ENCODE measurements around the gene C2CD3.

The C2CD3 gene

DNA sequence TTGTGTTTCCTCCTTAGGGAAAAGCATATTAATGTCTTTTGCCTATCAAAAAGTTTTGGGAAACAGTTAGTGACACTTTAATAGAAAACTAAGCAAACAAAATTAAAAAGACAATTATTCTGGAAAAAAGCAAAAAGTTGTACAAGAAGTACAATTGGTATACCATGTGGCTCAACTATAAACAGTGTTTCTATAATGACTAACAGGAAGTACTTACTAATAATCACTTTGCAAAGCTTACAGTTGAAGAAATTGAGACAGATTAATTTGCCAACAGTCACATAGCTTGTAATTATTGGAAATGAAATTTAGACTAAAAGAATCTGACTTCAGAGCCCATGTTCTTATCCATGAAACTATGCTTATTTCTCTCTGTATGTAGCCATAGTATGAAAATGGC lies 25.0 kb upstream of the C2CD3 start:
- Histone ChIP-seq H3K9me3 (ENCODE audit: control insufficient read depth in 2 of 2, low read length in 2 of 2) (no peaks in the 10 kb centered on the region), H3K27me3 (ENCODE audit: control insufficient read depth in 1 of 2, insufficient read depth in 2 of 2, low read length in 2 of 2) (no peaks in the 10 kb centered on the region), H3K9ac (ENCODE audit: low read length in 2 of 2) (no peak overlapping the region), H3K4me3 (ENCODE audit: low read length in 2 of 2) (no peak overlapping the region), H3K27ac (ENCODE audit: low read length) (no peak overlapping the region), H3K36me3 (ENCODE audit: control insufficient read depth in 2 of 2, insufficient read depth in 2 of 2, low read length in 2 of 2) (no peaks in the 10 kb centered on the region), H3K4me1 (ENCODE audit: control insufficient read depth, insufficient read depth, low read length) (no peaks in the 10 kb centered on the region)

DNA sequence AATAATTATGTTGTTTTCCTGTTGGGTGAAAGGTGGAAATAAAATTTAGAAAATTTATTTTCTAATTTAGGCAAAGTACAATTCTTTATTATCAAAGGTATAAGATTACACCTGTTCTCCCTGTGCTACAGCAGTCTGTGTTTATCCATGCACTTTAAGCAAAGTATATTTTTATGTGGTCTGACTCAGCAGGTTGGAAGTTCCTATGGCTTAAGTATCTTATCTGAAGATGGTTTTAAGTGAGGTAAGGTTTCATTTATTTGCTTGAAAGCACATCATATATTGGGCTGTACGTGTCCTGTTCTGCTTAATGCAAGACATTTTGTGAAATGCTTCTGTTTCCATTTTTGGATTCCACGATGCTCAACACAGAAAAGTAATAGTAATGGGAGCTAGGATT lies 14.9 kb upstream of the C2CD3 start:
- Histone ChIP-seq H3K9me3 (ENCODE audit: control insufficient read depth in 2 of 2, low read length in 2 of 2) (no peaks in the 10 kb centered on the region), H3K9ac (ENCODE audit: low read length in 2 of 2) (no peak overlapping the region), H3K4me1 (ENCODE audit: control insufficient read depth, insufficient read depth, low read length) (no peaks in the 10 kb centered on the region), H3K27me3 (ENCODE audit: control insufficient read depth in 1 of 2, insufficient read depth in 2 of 2, low read length in 2 of 2) (no peaks in the 10 kb centered on the region), H3K36me3 (ENCODE audit: control insufficient read depth in 2 of 2, insufficient read depth in 2 of 2, low read length in 2 of 2) (no peaks in the 10 kb centered on the region), H3K27ac (ENCODE audit: low read length) (no peak overlapping the region), H3K4me3 (ENCODE audit: low read length in 2 of 2) (no peak overlapping the region)

GRCh38 chr11:74185285-74185684 lies 14.5 kb upstream of the C2CD3 start:
- Histone ChIP-seq H3K4me3 (ENCODE audit: low read length in 2 of 2) (no peak overlapping the region), H3K9me3 (ENCODE audit: control insufficient read depth in 2 of 2, low read length in 2 of 2) (no peaks in the 10 kb centered on the region), H3K27me3 (ENCODE audit: control insufficient read depth in 1 of 2, insufficient read depth in 2 of 2, low read length in 2 of 2) (no peaks in the 10 kb centered on the region), H3K9ac (ENCODE audit: low read length in 2 of 2) (no peak overlapping the region), H3K27ac (ENCODE audit: low read length) (no peak overlapping the region), H3K4me1 (ENCODE audit: control insufficient read depth, insufficient read depth, low read length) (no peaks in the 10 kb centered on the region), H3K36me3 (ENCODE audit: control insufficient read depth in 2 of 2, insufficient read depth in 2 of 2, low read length in 2 of 2) (no peaks in the 10 kb centered on the region)

DNA sequence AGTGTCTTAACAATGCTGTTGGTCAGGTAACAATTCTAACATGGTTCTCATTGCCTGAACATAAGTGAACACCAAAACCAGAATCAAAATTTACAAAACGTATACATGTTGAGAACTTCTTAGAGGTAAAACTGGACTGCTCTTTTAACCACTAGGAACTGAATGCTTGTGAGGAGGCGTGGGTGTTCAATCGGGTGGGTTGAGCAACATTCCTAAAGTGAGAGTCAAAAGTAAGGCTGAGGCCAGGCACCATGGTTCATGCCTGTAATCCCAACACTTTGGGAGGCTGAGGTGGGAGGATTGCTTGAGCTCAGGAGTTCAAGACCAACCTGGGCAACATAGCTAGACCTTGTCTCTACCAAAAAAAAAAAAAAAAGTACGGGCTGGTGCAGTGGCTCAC lies 11.8 kb upstream of the C2CD3 start:
- Histone ChIP-seq H3K9me3 (ENCODE audit: control insufficient read depth in 2 of 2, low read length in 2 of 2) (no peaks in the 10 kb centered on the region), H3K9ac (ENCODE audit: low read length in 2 of 2) (no peak overlapping the region), H3K27ac (ENCODE audit: low read length) (no peak overlapping the region), H3K27me3 (ENCODE audit: control insufficient read depth in 1 of 2, insufficient read depth in 2 of 2, low read length in 2 of 2) (no peaks in the 10 kb centered on the region), H3K36me3 (ENCODE audit: control insufficient read depth in 2 of 2, insufficient read depth in 2 of 2, low read length in 2 of 2) (no peaks in the 10 kb centered on the region), H3K4me3 (ENCODE audit: low read length in 2 of 2) (no peak overlapping the region), H3K4me1 (ENCODE audit: control insufficient read depth, insufficient read depth, low read length) (no peaks in the 10 kb centered on the region)

DNA sequence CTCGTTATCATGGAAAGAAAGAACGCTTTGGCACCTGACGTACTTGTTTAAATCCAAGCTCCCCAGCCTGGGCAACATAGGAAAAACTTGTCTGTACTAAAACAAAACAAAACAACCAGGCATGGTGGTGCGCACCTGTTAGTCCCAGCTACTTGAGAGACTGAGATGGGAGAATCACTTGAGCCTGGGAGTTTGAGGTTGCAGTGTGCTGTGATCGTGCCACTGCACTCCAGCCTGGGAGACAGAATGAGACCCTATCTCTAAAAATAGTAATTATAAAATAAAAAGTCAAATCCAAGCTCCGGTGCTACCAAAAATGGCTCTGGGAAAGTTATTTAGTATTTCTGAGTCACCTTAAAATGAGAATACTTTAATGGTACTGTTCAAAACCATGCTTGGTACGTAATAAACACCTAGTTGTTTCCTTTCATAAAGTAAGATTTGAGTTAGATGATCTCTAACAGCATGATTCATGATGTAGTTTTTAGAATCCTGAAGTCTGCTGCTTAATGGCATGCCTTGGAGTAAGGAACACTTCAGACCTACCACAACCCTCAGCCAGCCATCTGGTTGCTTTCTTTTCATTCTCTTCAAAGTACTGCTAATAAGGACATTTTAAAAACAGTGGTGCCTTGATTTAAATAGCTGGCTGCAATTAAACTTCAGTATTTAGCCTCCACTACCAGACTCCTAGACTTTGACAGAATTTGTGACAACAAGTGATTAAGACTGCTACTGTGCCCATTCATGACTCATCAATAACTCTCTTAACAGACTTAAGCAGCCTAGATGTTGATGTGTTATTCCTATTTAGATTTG lies 8.6 kb upstream of the C2CD3 start:
- Histone ChIP-seq H3K4me3 (ENCODE audit: low read length in 2 of 2) (no peak overlapping the region), H3K27me3 (ENCODE audit: control insufficient read depth in 1 of 2, insufficient read depth in 2 of 2, low read length in 2 of 2) (no peaks in the 10 kb centered on the region)

DNA sequence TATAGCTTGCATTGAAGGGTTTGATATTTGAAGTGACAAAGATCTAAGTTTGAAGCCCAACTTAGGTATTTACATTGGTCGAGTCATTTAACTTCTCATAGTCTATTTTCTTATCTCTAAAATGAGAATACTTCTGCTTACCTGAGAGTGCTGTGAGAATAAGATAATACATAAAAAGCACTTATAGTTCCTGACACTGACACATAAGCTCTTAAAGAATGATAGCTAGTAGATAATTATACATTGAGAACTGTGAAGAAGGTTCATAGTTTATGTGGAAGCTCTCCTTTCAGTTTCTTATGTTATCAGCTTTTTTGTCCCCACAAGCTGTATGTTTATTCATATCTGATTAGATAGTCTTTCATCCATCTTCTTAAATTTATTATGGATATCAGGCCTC lies 5.1 kb upstream of the C2CD3 start:
- Histone ChIP-seq H3K4me1 (ENCODE audit: control insufficient read depth, insufficient read depth, low read length) (no peaks in the 10 kb centered on the region), H3K36me3 (ENCODE audit: control insufficient read depth in 2 of 2, insufficient read depth in 2 of 2, low read length in 2 of 2) (no peaks in the 10 kb centered on the region), H3K9ac (ENCODE audit: low read length in 2 of 2) (no peak overlapping the region), H3K27me3 (ENCODE audit: control insufficient read depth in 1 of 2, insufficient read depth in 2 of 2, low read length in 2 of 2) (no peaks in the 10 kb centered on the region), H3K4me3 (ENCODE audit: low read length in 2 of 2) (no peak overlapping the region), H3K27ac (ENCODE audit: low read length) (no peak overlapping the region), H3K9me3 (ENCODE audit: control insufficient read depth in 2 of 2, low read length in 2 of 2) (no peaks in the 10 kb centered on the region)

More for the DNA sequence above, 8.6 kb upstream of the C2CD3 start:
- Histone ChIP-seq H3K36me3 (ENCODE audit: control insufficient read depth in 2 of 2, insufficient read depth in 2 of 2, low read length in 2 of 2) (no peaks in the 10 kb centered on the region), H3K9ac (ENCODE audit: low read length in 2 of 2) (no peak overlapping the region), H3K27ac (ENCODE audit: low read length) (no peak overlapping the region), H3K9me3 (ENCODE audit: control insufficient read depth in 2 of 2, low read length in 2 of 2) (no peaks in the 10 kb centered on the region), H3K4me1 (ENCODE audit: control insufficient read depth, insufficient read depth, low read length) (no peaks in the 10 kb centered on the region)

DNA sequence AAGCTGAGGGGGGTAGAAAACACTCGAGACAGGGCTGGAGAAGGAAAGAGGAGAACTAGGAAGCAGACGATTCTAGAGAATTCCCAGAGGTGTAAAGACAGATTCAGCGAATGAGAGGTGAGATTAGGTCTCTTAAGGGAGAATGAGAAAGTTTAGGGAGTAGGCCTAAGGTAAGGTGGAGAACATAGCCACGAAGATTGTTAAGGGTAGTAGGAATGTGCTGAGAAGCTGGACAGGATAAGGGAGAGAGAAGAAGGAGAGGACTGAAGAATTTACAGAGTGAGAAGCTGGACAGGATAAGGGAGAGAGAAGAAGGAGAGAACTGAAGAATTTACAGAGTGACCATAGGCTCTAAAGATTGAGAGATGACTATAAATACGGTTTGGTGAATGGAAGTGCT lies 1.2 kb upstream of the C2CD3 start:
- H3K9ac ChIP-seq (ENCODE audit: low read length in 2 of 2) = peak overlapping the region; percentile 83 to 85

DNA sequence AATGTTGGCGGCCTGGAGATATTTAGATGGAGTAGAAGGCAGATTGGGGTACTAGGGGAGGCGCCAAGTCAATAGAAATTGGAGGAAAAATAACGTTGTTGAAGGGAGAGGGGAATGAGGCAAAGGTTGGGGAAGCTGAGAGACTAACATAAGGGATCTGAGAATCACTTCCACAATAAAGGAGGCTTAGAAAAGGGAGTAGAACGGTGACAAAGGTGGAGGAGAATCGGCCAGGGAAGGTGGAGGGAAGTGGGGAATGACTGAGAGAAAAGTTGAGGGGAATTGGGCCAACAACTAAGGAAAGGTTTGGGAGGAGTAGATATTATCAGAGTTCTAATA lies 797 bp upstream of the C2CD3 start:
- Histone ChIP-seq H3K4me3 (ENCODE audit: low read length in 2 of 2) (peak overlapping the region; percentile 75 to 88), H3K27ac (ENCODE audit: low read length) (peak overlapping the region; percentile 84), H3K4me1 (ENCODE audit: control insufficient read depth, insufficient read depth, low read length) (peaks cover 3% of the 10 kb centered on the region), H3K27me3 (ENCODE audit: control insufficient read depth in 1 of 2, insufficient read depth in 2 of 2, low read length in 2 of 2) (no peaks in the 10 kb centered on the region), H3K9me3 (ENCODE audit: control insufficient read depth in 2 of 2, low read length in 2 of 2) (no peaks in the 10 kb centered on the region), H3K36me3 (ENCODE audit: control insufficient read depth in 2 of 2, insufficient read depth in 2 of 2, low read length in 2 of 2) (peaks cover 2 to 4% of the 10 kb centered on the region in 2 donors), H3K9ac (ENCODE audit: low read length in 2 of 2) (peak overlapping the region; percentile 83 to 85)

More for the DNA sequence above, 1.2 kb upstream of the C2CD3 start:
- Histone ChIP-seq H3K9me3 (ENCODE audit: control insufficient read depth in 2 of 2, low read length in 2 of 2) (no peaks in the 10 kb centered on the region), H3K27me3 (ENCODE audit: control insufficient read depth in 1 of 2, insufficient read depth in 2 of 2, low read length in 2 of 2) (no peaks in the 10 kb centered on the region), H3K4me3 (ENCODE audit: low read length in 2 of 2) (peak overlapping the region; percentile 75 to 88), H3K27ac (ENCODE audit: low read length) (peak overlapping the region; percentile 84), H3K36me3 (ENCODE audit: control insufficient read depth in 2 of 2, insufficient read depth in 2 of 2, low read length in 2 of 2) (peaks cover 0 to 2% of the 10 kb centered on the region in 2 donors), H3K4me1 (ENCODE audit: control insufficient read depth, insufficient read depth, low read length) (peaks cover 3% of the 10 kb centered on the region)

GRCh38 chr11:74169738-74170458 lies 904 bp downstream of the C2CD3 start:
- Histone ChIP-seq H3K4me1 (ENCODE audit: control insufficient read depth, insufficient read depth, low read length) (peaks cover 3% of the 10 kb centered on the region), H3K9ac (ENCODE audit: low read length in 2 of 2) (peak overlapping the region; percentile 69 to 81), H3K4me3 (ENCODE audit: low read length in 2 of 2) (peak overlapping the region; percentile 75 to 88), H3K36me3 (ENCODE audit: control insufficient read depth in 2 of 2, insufficient read depth in 2 of 2, low read length in 2 of 2) (peaks cover 2 to 4% of the 10 kb centered on the region in 2 donors), H3K27ac (ENCODE audit: low read length) (peak overlapping the region; percentile 84), H3K9me3 (ENCODE audit: control insufficient read depth in 2 of 2, low read length in 2 of 2) (no peaks in the 10 kb centered on the region), H3K27me3 (ENCODE audit: control insufficient read depth in 1 of 2, insufficient read depth in 2 of 2, low read length in 2 of 2) (no peaks in the 10 kb centered on the region)

GRCh38 chr11:74168838-74169237 lies 2.0 kb downstream of the C2CD3 start:
- Histone ChIP-seq H3K4me1 (ENCODE audit: control insufficient read depth, insufficient read depth, low read length) (peaks cover 3% of the 10 kb centered on the region), H3K36me3 (ENCODE audit: control insufficient read depth in 2 of 2, insufficient read depth in 2 of 2, low read length in 2 of 2) (peaks cover 7 to 10% of the 10 kb centered on the region in 2 donors), H3K9ac (ENCODE audit: low read length in 2 of 2) (no peak overlapping the region)

More at GRCh38 chr11:74168838-74169237, 2.0 kb downstream of the C2CD3 start:
- Histone ChIP-seq H3K4me3 (ENCODE audit: low read length in 2 of 2) (no peak overlapping the region), H3K27me3 (ENCODE audit: control insufficient read depth in 1 of 2, insufficient read depth in 2 of 2, low read length in 2 of 2) (no peaks in the 10 kb centered on the region), H3K9me3 (ENCODE audit: control insufficient read depth in 2 of 2, low read length in 2 of 2) (no peaks in the 10 kb centered on the region), H3K27ac (ENCODE audit: low read length) (no peak overlapping the region)

Data from stomach smooth muscle (tissue), 2 donors.